Pancreas (tissue), 10 donors: ENCODE measurements around the gene CTCF. TPM values are rescaled to one million over a fixed set of nuclear protein-coding genes. Genes with fewer than 3 reads are reported as not detected.

ENCODE experiments used
- ATAC-seq, 4 donors: fragments of 200-7000 bp; cut with Tn5 transposase; one replicate each; pipeline versions ENCODE4 v1.8.0 to v1.9.1; 2020; ENCODE audit warnings: mild to moderate bottlenecking in 4 of 4, moderate library complexity in 4 of 4
- DNase-seq, 6 donors: peaks; one replicate each; pipeline ENCODE4 v3.0.0-alpha.2; 2020
- FAIRE-seq: peaks from 2 replicates; lab custom pipeline; 2012; peaks lifted over from hg19 to GRCh38; lab: Jason Lieb, UNC
- H3K27ac ChIP-seq, 4 donors: fragments of 200-600 bp; sonication (generic); 1 replicate in 3 of 4; 2 replicates in 1 of 4; pipeline versions ENCODE4 v1.5.0 to v1.8.0; 2020
- H3K27me3 ChIP-seq, 4 donors: fragments of 200-600 bp; one replicate each; pipeline ENCODE4 v1.8.0; 2021
- H3K36me3 ChIP-seq, 3 donors: fragments of 200-600 bp; sonication (generic) in 1 of 3; one replicate each; pipeline versions ENCODE4 v1.5.0 to v1.8.0; 2020 to 2021
- H3K4me1 ChIP-seq, 3 donors: fragments of 200-600 bp; one replicate each; pipeline ENCODE4 v1.8.0; 2021
- H3K4me3 ChIP-seq, 4 donors: fragments of 200-600 bp; sonication (generic) in 2 of 4; one replicate each; pipeline versions ENCODE4 v1.5.0 to v1.8.0; 2020 to 2021
- H3K9me3 ChIP-seq, 4 donors: fragments of 200-600 bp; one replicate each; pipeline ENCODE4 v1.8.0; 2021
- WGBS, 2 donors: extraction: QIAGEN DNeasy Blood & Tissue Kit; methylation state at CpG; one replicate each; pipeline ENCODE4 v1.1.7; 2013; 5-methylcytosine and 5-hydroxymethylcytosine counted together
- intact Hi-C, 3 donors: fragments of 100-400 bp; cut with DNase I; formaldehyde crosslinking; loops; one replicate each; pipeline versions ENCODE4 v1.11.1 to v1.14.2; 2022
- polyA plus RNA-seq, 2 donors: library from polyadenylated mRNA; stranded (reverse); fragments of 200-250 nt; gene quantifications; one replicate each; pipeline ENCODE4 v1.2.3, GENCODE V29; 2013
- total RNA-seq, 6 donors: library from RNA; stranded (reverse); fragmentation: NEBNext Ultra II Directional in 4 of 6; extraction: Animal tissue kit (Norgen Biotek cat#: 25700) in 4 of 6; gene quantifications; one replicate each; pipeline versions ENCODE4 v1.2.1 to v1.2.4, GENCODE V29; 2021 to 2023
- TF ChIP-seq, protein P1 (sequence below), 4 donors: fragments of 200-600 bp; sonication (generic) in 3 of 4; IDR thresholded peaks; one replicate each; pipeline versions ENCODE4 v1.5.0 to v1.8.0; 2021; ENCODE audit warnings: antibody characterized with exemption in 4 of 4
- donor health status: healthy with polysubstance abuse.
- donor health status: DM: no; HTN: no; CAD: no; lungs with moderate emphysema.
- donor health status: DM: no; HTN: no; CAD: no.
- donor health status: control.
- donor health status: control.
- donor health status: Bipolar disorder and iron deficiency.
- donor health status: DM: yes; HTN: yes; CAD: no.
- donor health status: DM: no; HTN: no; CAD: no.
- donor health status: DM: no; HTN: no; CAD: no.
- donor health status: DM: yes; HTN: yes; CAD: no.

The CTCF gene
- total and polyA plus RNA-seq, 8 donors, result 13.3 to 25.2 (median 17.0) TPM

DNA sequence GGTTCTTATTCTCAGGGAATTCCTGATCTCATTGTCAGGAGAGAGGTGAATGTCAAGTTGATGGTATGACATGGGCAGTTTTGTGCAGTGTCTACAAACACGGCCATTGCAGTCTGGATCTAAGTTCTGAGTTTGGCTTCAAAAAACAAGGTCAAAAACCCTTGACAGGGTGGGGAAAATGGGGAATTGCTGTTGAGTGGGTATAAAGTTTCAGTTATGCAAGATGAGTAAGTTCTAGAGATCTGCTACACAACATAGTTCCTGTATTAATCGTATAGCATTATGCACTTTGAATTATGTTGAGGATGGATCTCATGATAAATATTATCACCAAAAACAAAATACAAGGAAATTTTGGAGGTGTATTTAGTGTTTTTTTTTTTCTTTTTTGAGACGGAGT, 46.0 kb downstream of the CTCF start:
- ATAC-seq, result no peak
- intact Hi-C loops, result no loop called here
- Histone ChIP-seq H3K4me1 (no peaks in the 10 kb centered on the region), H3K9me3 (no peaks in the 10 kb centered on the region), H3K27me3 (no peaks in the 10 kb centered on the region), H3K27ac (no peak overlapping the region), H3K36me3 (peaks cover 0 to 18% (median 0%) of the 10 kb centered on the region in 3 donors), H3K4me3 (no peak overlapping the region)
- no peak for FAIRE-seq
- WGBS, 2 donors, result 93 to 94% methylated on average over 3 of the region's 3 CpGs
- TF ChIP-seq, protein P1, sequence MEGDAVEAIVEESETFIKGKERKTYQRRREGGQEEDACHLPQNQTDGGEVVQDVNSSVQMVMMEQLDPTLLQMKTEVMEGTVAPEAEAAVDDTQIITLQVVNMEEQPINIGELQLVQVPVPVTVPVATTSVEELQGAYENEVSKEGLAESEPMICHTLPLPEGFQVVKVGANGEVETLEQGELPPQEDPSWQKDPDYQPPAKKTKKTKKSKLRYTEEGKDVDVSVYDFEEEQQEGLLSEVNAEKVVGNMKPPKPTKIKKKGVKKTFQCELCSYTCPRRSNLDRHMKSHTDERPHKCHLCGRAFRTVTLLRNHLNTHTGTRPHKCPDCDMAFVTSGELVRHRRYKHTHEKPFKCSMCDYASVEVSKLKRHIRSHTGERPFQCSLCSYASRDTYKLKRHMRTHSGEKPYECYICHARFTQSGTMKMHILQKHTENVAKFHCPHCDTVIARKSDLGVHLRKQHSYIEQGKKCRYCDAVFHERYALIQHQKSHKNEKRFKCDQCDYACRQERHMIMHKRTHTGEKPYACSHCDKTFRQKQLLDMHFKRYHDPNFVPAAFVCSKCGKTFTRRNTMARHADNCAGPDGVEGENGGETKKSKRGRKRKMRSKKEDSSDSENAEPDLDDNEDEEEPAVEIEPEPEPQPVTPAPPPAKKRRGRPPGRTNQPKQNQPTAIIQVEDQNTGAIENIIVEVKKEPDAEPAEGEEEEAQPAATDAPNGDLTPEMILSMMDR (IDR thresholded peaks at IDR 0.05), result no peak
- DNase-seq, result no peak

DNA sequence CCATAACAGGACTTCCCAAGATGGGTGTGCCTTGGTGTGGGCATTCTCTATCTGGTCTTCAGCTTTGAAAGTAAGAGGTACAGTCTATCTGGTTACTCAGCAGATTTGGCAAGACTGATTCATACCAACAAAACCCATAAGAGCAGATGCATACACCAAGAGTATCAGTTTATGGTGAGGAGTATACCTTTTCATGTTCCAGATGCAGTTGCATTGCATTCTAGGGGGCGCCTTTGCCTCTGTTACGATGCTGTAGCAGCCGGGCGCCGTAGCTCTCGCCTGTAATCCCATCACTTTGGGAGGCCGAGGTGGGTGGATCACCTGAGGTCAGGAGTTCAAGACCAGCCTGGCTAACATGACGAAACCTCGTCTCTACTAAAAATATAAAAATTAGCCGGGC, 51.5 kb downstream of the CTCF start:
- no peak for FAIRE-seq
- intact Hi-C loops, result no loop called here

DNA sequence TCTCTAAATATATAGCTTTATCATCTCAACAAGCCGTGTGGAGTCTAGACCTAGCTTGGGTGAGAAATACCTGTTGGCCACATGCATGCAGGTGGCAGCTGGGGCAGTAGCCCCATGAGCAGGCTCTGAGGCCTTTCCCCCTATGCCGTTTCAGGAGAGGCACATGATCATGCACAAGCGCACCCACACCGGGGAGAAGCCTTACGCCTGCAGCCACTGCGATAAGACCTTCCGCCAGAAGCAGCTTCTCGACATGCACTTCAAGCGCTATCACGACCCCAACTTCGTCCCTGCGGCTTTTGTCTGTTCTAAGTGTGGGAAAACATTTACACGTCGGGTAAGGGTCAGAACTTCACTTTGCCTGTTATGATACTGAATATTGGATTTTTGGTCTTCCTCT, 65.9 kb downstream of the CTCF start:
- H3K36me3 ChIP-seq, result peaks cover 3 to 83% (median 27%) of the 10 kb centered on the region in 3 donors
- no peak for FAIRE-seq
- 95 to 96% methylated on average over 14 of the region's 14 CpGs for WGBS, 2 donors

More for the DNA sequence above, 51.5 kb downstream of the CTCF start:
- Histone ChIP-seq H3K27ac (no peak overlapping the region), H3K27me3 (no peaks in the 10 kb centered on the region), H3K4me1 (no peaks in the 10 kb centered on the region), H3K4me3 (no peak overlapping the region), H3K9me3 (no peaks in the 10 kb centered on the region), H3K36me3 (peaks cover 0 to 30% (median 0%) of the 10 kb centered on the region in 3 donors)
- TF ChIP-seq, protein P1 (IDR thresholded peaks at IDR 0.05), result no peak
- WGBS, 2 donors, result 94% methylated on average over 10 of the region's 10 CpGs
- ATAC-seq, result no peak
- no peak for DNase-seq

DNA sequence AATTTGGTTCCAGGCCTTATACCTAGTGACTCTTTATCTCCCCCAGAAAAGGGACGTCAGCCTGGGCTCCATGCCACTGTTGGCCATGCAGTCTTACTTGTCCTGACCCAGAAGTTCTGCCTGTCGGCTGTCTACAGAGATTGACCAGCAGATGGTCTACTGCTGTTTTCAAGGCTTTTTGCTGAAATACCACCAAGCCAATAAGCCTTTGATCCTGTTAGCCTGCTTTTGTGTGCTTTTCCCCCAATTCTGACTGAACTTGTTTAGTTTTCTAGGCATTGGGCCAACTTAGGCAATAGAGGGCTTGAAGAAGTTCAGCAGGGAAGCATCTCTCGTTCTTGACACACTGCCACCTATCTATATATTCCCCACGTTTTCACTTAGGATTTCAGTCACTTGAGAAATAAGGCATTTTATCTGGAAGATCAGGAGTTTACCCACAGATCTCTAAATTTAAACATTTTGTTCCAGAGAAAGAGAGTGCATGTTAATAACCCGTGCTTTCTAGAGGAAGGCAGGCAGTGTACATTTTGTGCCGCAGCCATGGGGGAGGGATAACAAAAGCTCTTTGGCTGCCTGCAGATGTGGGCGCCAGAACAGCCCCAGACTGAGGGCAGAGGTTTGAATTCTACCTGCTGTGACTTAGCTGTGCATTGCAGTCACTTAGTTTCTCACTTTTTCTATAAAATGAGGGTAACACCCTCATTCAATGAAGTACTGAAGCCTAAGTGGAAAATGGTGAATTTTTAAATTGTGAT, 70.3 kb downstream of the CTCF start:
- FAIRE-seq (no peak), ATAC-seq (no peak), DNase-seq (no peak)
- Histone ChIP-seq H3K27me3 (no peaks in the 10 kb centered on the region), H3K4me1 (no peaks in the 10 kb centered on the region), H3K9me3 (no peaks in the 10 kb centered on the region), H3K36me3 (peaks cover 3 to 77% (median 28%) of the 10 kb centered on the region in 3 donors), H3K4me3 (no peak overlapping the region), H3K27ac (no peak overlapping the region)
- TF ChIP-seq, protein P1 (IDR thresholded peaks at IDR 0.05), result no peak
- intact Hi-C loops, result no loop called here
- 60 to 62% methylated on average over 7 of the region's 7 CpGs for WGBS, 2 donors

More for the DNA sequence above, 65.9 kb downstream of the CTCF start:
- Histone ChIP-seq H3K4me1 (no peaks in the 10 kb centered on the region), H3K9me3 (no peaks in the 10 kb centered on the region), H3K27ac (no peak overlapping the region), H3K4me3 (no peak overlapping the region), H3K27me3 (no peaks in the 10 kb centered on the region)
- no peak for DNase-seq
- intact Hi-C loops, result no loop called here
- TF ChIP-seq, protein P1 (IDR thresholded peaks at IDR 0.05), result no peak
- ATAC-seq, result no peak

DNA sequence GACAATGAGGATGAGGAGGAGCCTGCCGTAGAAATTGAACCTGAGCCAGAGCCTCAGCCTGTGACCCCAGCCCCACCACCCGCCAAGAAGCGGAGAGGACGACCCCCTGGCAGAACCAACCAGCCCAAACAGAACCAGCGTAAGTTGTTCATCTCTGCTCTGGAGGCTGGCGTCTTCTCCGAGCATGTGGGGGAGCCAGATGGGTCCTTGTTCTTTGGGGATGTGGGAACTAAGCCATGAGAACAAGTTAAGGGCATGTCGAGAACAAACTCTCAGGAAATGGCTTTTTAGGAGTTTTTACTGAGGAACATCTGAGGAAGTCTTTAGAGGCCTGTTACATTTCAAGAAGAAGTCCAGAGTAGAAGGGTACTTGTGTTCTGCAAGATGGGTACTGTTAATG, 74.4 kb downstream of the CTCF start:
- peaks cover 3 to 51% (median 19%) of the 10 kb centered on the region in 3 donors for H3K36me3 ChIP-seq
- no peak for FAIRE-seq
- H3K4me1 ChIP-seq, result no peaks in the 10 kb centered on the region
- no peak overlapping the region for H3K4me3 ChIP-seq
- intact Hi-C loops, result no loop called here
- TF ChIP-seq, protein P1 (IDR thresholded peaks at IDR 0.05), result no peak
- no peak for ATAC-seq
- H3K9me3 ChIP-seq, result no peaks in the 10 kb centered on the region
- WGBS, 2 donors, result 90 to 94% methylated on average over 8 of the region's 8 CpGs
- H3K27me3 ChIP-seq, result no peaks in the 10 kb centered on the region
- no peak for DNase-seq
- no peak overlapping the region for H3K27ac ChIP-seq
